H1 (cell line): ENCODE measurements around the gene NAV2. TPM values are rescaled to one million over a fixed set of nuclear protein-coding genes. Genes with fewer than 3 reads are reported as not detected.

Source experiments
- ASH2L ChIP-seq: fragments of 200-600, 300-600 bp; sonication (generic); IDR thresholded peaks from one replicate; pipeline ENCODE4 v1.7.1; 2017; ENCODE audit warnings: low read length
- CBX5 ChIP-seq: fragments of 300-800, 300-1000 bp; sonication (generic); IDR thresholded peaks from 2 replicates; pipeline ENCODE4 v1.7.1; 2016; ENCODE audit warnings: antibody characterized with exemption, low read length, low read depth
- CHD7 ChIP-seq: fragments of 300-600 bp; sonication (generic); IDR thresholded peaks from 2 replicates; pipeline ENCODE4 v1.7.1; 2012; ENCODE audit warnings: low read length, moderate library complexity, mild to moderate bottlenecking, inconsistent platforms; ENCODE audit not compliant: insufficient replicate concordance
- CTBP2 ChIP-seq: IDR thresholded peaks from 2 replicates; pipeline ENCODE4 v1.7.0; 2011; ENCODE audit warnings: borderline replicate concordance, mild to moderate bottlenecking, moderate library complexity, mixed read lengths, low read length; ENCODE audit not compliant: insufficient read depth, insufficient read length
- HDAC6 ChIP-seq: IDR thresholded peaks from one replicate; pipeline ENCODE4 v1.7.1; 2012; ENCODE audit warnings: low read depth, mild to moderate bottlenecking, inconsistent platforms, low read length, moderate library complexity
- KDM1A ChIP-seq: fragments of 200-600, 300-600 bp; sonication (generic); IDR thresholded peaks from 2 replicates; pipeline ENCODE4 v1.7.1; 2016; ENCODE audit warnings: mild to moderate bottlenecking, low read length, borderline replicate concordance
- KDM4A ChIP-seq: IDR thresholded peaks from one replicate; pipeline ENCODE4 v1.7.1; 2012; ENCODE audit warnings: low read depth, mild to moderate bottlenecking, moderate library complexity, low read length, inconsistent platforms; ENCODE audit not compliant: severe bottlenecking
- NANOG ChIP-seq: IDR thresholded peaks from 2 replicates; pipeline ENCODE4 v1.6.1; 2011; ENCODE audit warnings: low read length, low read depth, mild to moderate bottlenecking, inconsistent platforms; ENCODE audit not compliant: insufficient read depth, poor library complexity, severe bottlenecking
- SIN3A ChIP-seq, 2 experiments: IDR thresholded peaks in 1 of 2; conservative IDR thresholded peaks in 1 of 2; 2 replicates each; pipeline ENCODE4 v1.6.1; 2011 to 2012; ENCODE audit warnings: low read length in 2 of 2, improper control_type of control experiment in 1 of 2, low read depth in 1 of 2, mild to moderate bottlenecking in 1 of 2
- TEAD4 ChIP-seq: IDR thresholded peaks from 2 replicates; pipeline ENCODE4 v1.6.1; 2012; ENCODE audit warnings: low read depth, low read length, inconsistent platforms, mixed read lengths
- polyA plus RNA-seq, 7 experiments: library from polyadenylated mRNA; depleted of rRNA in 3 of 7; stranded (reverse) in 5 of 7; unstranded in 2 of 7; fragments of >200 nt in 5 of 7; fragments of 200-250 nt in 2 of 7; gene quantifications; 1 replicate in 5 of 7; 2 replicates in 1 of 7; 4 replicates in 1 of 7; pipeline versions ENCODE4 v1.2.1 to v1.2.3, GENCODE V29; 2011 to 2013; ENCODE audit warnings: missing spikeins in 2 of 7, mixed read lengths in 2 of 7
- total RNA-seq: library from RNA; stranded (reverse); fragmentation: NEBNext Ultra II Directional; extraction: Animal tissue kit (Norgen Biotek cat#: 25700); gene quantifications from 2 replicates; pipeline ENCODE4 v1.2.1, GENCODE V29; 2021

The NAV2 gene
- total and polyA plus RNA-seq, 2 of the 8 experiments (the other 6 are each of a cell fraction or from before 2014, with no cell fraction given) = 35.6 to 73.6 TPM

- TF ChIP-seq CHD7 = no peak
- no peak for TF ChIP-seq HDAC6
- no peak for TF ChIP-seq CBX5
- TF ChIP-seq CTBP2 = peak; percentile 57
- no peak for TF ChIP-seq NANOG
- TF ChIP-seq SIN3A (conservative IDR thresholded peaks at IDR 0.05 in 1 of 2, IDR thresholded peaks at IDR 0.05 in 1 of 2; ENCODE audit: low read depth in 1 of 2, low read length in 2 of 2) = no peak
- TF ChIP-seq TEAD4 = no peak
- TF ChIP-seq KDM4A = no peak
- TF ChIP-seq KDM1A = no peak
- no peak for TF ChIP-seq ASH2L
Measured at GRCh38 chr11:19872512-19873145, 160.0 kb downstream of the NAV2 start (continued).
